GM12873 (cell line): ENCODE results near the gene BATF.

ENCODE experiments used
- TF ChIP-seq, protein P1 (sequence below): IDR thresholded peaks from 2 replicates; pipeline ENCODE4 v1.5.1; 2012; ENCODE audit warnings: low read depth, mild to moderate bottlenecking, moderate library complexity, low read length, control low read depth; ENCODE audit not compliant: insufficient read depth; ENCODE audit errors: missing control alignments

The BATF gene

GRCh38 chr14:75527449-75528163, 5.3 kb downstream of the BATF start:
- TF ChIP-seq, protein P1, sequence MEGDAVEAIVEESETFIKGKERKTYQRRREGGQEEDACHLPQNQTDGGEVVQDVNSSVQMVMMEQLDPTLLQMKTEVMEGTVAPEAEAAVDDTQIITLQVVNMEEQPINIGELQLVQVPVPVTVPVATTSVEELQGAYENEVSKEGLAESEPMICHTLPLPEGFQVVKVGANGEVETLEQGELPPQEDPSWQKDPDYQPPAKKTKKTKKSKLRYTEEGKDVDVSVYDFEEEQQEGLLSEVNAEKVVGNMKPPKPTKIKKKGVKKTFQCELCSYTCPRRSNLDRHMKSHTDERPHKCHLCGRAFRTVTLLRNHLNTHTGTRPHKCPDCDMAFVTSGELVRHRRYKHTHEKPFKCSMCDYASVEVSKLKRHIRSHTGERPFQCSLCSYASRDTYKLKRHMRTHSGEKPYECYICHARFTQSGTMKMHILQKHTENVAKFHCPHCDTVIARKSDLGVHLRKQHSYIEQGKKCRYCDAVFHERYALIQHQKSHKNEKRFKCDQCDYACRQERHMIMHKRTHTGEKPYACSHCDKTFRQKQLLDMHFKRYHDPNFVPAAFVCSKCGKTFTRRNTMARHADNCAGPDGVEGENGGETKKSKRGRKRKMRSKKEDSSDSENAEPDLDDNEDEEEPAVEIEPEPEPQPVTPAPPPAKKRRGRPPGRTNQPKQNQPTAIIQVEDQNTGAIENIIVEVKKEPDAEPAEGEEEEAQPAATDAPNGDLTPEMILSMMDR = no peak

DNA sequence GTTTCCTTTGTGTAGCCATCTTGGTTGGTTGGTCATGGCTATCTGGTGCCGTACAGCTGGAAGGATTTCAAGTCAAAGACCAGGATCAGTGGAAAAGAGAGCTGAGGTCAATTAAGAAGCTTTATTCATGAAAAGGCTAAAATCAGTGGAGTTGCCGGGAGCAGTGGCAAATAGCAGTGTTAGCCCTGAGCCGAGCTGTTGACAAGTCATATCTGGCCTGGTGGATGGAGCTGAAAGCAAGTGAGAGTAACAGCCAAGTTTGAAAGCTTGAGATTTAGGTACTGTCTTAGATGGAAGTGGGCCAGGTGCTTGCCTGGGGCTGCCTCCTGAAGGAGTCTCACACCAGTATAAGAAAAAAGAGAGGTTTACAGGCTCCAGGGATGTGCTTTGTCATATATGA, 9.0 kb downstream of the BATF start:
- TF ChIP-seq, protein P1 = no peak

DNA sequence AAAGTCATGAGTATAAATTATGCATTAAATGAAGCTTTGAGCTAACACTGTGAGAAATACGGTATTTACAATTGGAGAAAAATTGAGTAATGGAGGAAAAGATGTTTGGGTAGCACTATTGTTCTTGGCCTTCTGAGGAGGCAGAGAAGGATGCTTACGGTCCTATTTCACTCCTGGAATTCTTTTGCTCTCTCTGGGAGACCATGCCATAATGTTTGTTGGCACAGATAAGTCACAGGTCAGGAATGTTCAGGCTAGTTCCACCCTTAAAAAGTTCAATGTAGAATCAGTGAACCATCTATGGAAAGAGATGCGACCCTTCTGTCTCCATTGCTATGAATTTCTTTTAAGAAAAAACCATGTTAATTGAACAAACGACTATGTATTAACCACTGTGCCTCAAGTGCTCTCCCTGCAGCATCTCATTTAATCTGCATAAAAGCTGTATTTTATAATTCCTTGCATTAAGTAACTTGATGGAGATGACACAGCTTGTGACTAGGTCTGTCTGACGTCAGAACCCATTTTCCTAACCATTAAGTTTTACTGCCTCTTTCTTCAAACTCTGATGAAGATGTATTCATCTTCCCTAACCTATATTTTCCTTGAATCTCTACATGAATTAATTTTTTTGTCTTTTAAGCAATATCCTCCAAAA, 9.5 kb downstream of the BATF start:
- TF ChIP-seq, protein P1 = no peak

- TF ChIP-seq, protein P1 = no peak
Measured at GRCh38 chr14:75533791-75534555, 11.7 kb downstream of the BATF start.

DNA sequence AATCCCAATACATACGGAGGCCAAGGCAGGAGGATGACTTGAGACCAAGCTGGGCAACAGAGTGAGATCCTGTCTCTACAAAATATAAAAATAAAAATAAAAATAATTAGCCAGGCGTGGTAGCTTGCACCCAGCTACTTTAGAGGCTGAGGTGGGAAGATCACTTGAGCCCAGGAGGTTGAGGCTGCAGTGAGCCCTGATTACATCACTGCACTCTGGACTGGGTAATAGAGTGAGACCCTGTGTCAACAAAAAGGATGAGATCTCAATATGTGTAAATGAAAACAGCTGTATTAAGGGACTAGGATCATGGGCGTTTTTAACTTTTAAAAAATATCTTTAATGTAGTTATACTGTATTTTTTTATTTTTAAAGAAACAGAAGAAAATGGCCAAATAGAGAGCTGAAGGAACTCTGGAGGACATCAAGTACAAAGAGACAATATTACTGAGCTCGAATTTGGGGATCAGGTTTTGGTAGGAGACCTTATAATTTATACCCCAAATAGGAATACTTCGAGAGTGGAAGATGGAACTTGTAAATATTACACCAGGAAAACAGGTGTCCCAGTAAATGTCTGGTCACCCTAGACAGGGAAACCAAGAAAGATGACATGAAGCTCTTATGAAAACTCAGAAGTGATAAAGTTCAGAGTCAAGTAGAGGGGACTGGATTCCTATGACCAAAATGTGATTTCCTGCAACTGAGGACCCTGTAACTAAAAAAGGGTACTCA, 13.1 kb downstream of the BATF start:
- TF ChIP-seq, protein P1 = no peak

- TF ChIP-seq, protein P1 = no peak
Measured at GRCh38 chr14:75537071-75537470, 14.8 kb downstream of the BATF start.
